Activated T-cell treated with anti-CD3 and anti-CD28 coated beads, Interleukin-2, amount 50 U/mL, for 72 hours (primary cell): ENCODE data around the gene RRBP1. TPM values are rescaled to one million over a fixed set of nuclear protein-coding genes. Genes with fewer than 3 reads are reported as not detected.

Experiments
- ATAC-seq, 2 donors: fragments of 150-1000 bp; cut with Tn5 transposase; replicated peaks in 1 of 2; 2 replicates each; pipeline ENCODE4 v1.10.0; 2021; ENCODE audit warnings: moderate library complexity in 2 of 2, mild to moderate bottlenecking in 1 of 2
- DNase-seq, 2 donors: peaks; one replicate each; pipeline ENCODE4 v3.0.0; 2021 to 2022; ENCODE audit warnings: mixed read lengths in 1 of 2
- H3K27ac Mint-ChIP-seq: one replicate; pipeline ENCODE4 v1.8.0; 2022; ENCODE audit warnings: mild to moderate bottlenecking, moderate library complexity, mixed read lengths
- H3K27me3 Mint-ChIP-seq: one replicate; pipeline ENCODE4 v1.8.0; 2022; ENCODE audit warnings: low read depth, mixed read lengths
- H3K36me3 Mint-ChIP-seq, 2 donors: one replicate each; pipeline ENCODE4 v1.8.0; 2022; ENCODE audit warnings: mixed read lengths in 2 of 2, mild to moderate bottlenecking in 1 of 2; ENCODE audit not compliant: insufficient read depth in 2 of 2
- H3K4me1 Mint-ChIP-seq: one replicate; pipeline ENCODE4 v1.8.0; 2022; ENCODE audit warnings: low read depth, mixed read lengths
- H3K4me3 Mint-ChIP-seq, 2 donors: one replicate each; pipeline ENCODE4 v1.8.0; 2022; ENCODE audit warnings: mild to moderate bottlenecking in 2 of 2, mixed read lengths in 2 of 2, moderate library complexity in 2 of 2
- H3K9me3 Mint-ChIP-seq, 2 donors: one replicate each; pipeline ENCODE4 v1.8.0; 2022; ENCODE audit warnings: mixed read lengths in 2 of 2
- total RNA-seq, 2 donors: library from RNA; stranded (reverse); gene quantifications; one replicate each; pipeline ENCODE4 v1.2.3, GENCODE V29; 2022

RRBP1 gene
- total RNA-seq, 2 donors from 2014 or later = 17.1 to 25.7 TPM

DNA sequence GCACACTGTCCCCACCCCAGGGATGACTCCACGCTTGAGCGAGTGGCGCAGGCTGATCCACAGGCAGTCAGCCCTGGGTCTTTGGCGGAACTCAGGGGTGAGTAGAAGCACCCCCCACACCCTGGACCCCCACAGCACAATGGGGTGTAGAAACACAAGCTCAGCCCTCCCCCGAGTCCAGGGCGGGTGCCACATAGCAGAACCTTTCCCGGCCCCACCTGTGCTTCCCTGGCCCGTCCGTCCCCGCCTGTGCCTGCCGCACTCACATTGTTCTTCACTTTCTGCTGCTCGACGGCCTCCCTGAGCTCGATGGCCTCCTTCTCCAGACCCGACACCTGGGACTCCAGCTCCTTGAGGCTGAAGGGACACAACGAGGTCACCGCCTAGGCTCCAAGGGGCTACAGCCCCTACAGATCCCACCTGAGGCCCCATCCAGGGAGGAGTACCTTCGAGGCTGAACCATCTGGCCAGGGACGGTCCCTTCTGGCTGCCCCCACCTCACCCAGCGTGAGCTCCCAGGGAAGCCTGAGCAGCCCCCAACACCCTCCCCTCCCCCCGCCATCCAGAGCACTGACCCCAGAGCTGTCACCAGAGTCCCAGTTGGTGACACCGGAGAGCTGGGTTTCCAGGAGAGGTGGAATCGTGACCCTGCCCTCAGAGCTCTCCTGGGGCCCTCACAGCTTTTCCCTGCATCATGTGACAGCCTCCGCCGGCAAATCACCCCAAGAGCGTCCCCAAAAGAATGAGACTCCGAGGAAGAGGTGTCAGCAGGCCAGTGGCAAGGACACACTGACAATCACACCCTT lies 56.6 kb downstream of the RRBP1 start:
- H3K27ac Mint-ChIP-seq = no peak overlapping the region
- H3K4me1 Mint-ChIP-seq = no peaks in the 10 kb centered on the region
- no peak for DNase-seq
- H3K27me3 Mint-ChIP-seq = no peaks in the 10 kb centered on the region
- H3K9me3 Mint-ChIP-seq = no peaks in the 10 kb centered on the region
- no peak overlapping the region for H3K4me3 Mint-ChIP-seq
- no peaks in the 10 kb centered on the region for H3K36me3 Mint-ChIP-seq
- ATAC-seq = no peak

- ATAC-seq = no peak
- Mint-ChIP-seq H3K27ac (no peak overlapping the region), H3K27me3 (no peaks in the 10 kb centered on the region), H3K36me3 (no peaks in the 10 kb centered on the region), H3K4me1 (no peaks in the 10 kb centered on the region), H3K9me3 (no peaks in the 10 kb centered on the region), H3K4me3 (no peak overlapping the region)
- no peak for DNase-seq
Measured at GRCh38 chr20:17624551-17625245, 57.3 kb downstream of the RRBP1 start.

DNA sequence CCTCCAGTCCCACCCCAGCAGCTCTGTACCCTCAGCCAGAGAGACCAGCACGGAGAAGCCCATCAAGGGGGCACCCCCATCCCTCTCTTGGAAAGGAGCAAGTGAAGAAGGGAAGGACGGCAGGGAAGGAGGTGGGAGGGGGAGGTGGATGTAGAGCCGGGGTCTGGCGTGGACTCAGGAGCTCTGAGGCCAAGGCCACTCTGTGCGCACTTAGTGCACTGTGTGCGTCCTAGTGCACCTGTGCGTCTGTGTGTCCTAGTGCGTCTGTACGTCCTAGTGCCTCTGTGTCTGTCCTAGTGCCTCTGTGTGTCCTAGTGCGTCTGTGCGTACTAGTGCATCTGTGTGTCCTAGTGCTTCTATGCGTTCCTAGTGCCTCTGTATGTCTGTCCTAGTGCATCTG lies 58.0 kb downstream of the RRBP1 start:
- H3K36me3 Mint-ChIP-seq = no peaks in the 10 kb centered on the region
- H3K27ac Mint-ChIP-seq = no peak overlapping the region
- no peaks in the 10 kb centered on the region for H3K9me3 Mint-ChIP-seq
- no peak overlapping the region for H3K4me3 Mint-ChIP-seq
- H3K27me3 Mint-ChIP-seq = no peaks in the 10 kb centered on the region
- no peaks in the 10 kb centered on the region for H3K4me1 Mint-ChIP-seq
- DNase-seq (no peak), ATAC-seq (no peak)

DNA sequence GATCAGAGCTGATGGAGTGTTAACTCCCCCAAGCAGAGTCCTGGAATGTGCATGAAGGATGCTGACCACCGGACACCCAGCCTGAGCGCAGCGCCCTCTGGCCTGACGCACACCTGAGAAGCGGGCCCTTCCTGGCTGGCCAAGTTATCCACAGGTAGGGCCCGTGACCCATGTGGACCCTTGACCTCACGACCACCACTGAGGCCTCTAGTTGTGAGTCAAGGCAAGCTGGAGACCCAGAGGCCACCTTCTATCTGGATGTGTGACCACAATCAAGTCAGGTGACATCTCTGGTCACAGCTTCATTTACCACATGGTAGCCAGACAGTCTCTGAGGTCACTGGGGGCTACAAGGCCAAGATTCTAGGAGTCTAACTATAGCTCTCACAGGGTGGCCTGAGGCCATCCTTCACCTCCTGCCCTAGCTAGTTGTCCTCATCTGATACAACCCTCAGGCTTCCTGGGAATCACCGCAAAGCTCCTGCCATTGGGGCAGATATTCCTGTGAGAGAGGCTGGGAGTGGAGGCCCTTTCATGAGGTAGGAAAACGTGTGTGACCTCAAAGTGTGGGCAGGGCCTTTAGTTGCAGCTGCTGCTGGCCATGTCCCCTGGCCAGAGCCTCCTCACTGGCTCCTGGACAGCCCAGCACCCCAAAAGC lies 59.1 kb downstream of the RRBP1 start:
- ATAC-seq = no peak
- H3K27me3 Mint-ChIP-seq = no peaks in the 10 kb centered on the region
- DNase-seq = no peak
- no peaks in the 10 kb centered on the region for H3K4me1 Mint-ChIP-seq
- no peaks in the 10 kb centered on the region for H3K9me3 Mint-ChIP-seq
- no peak overlapping the region for H3K27ac Mint-ChIP-seq
- no peaks in the 10 kb centered on the region for H3K36me3 Mint-ChIP-seq
- no peak overlapping the region for H3K4me3 Mint-ChIP-seq

DNA sequence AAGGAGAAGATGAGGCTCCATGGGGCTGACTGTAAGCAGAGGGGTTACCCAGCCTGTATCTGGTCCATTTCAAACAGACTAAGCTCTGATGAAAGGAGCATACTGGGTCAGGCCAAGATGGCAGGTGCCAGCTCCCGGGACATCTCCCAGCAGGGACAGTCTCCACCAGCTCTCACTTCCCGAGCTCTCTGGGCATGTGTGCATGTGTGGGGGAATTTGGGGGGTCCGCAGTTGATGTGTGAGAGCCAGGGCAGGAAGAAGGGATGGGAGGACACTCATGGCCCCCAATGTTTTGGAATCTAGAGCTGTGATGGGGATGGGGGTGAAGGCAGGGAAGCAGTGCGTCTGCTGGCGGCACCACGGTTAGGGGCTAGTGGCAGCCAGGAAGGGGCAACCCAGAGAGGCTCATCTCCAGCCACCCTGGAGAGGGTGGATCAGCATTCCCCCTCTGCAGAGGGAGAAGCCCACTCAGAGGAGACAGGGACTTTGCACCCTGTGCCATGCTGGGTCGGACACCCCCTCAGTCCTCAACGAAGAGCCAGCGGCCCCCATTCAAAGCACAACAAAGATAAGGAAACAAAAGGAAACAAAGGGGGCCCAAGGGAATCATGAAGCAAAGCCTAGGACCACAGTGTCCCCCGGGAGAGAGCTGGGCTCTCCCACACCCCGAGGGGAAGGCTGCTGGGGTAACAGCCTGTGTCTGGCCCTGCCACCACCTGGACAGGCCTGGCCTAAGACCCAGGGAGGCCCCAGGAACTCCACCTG lies 59.8 kb downstream of the RRBP1 start:
- Mint-ChIP-seq H3K4me3 (no peak overlapping the region), H3K9me3 (no peaks in the 10 kb centered on the region), H3K36me3 (no peaks in the 10 kb centered on the region), H3K27ac (no peak overlapping the region), H3K4me1 (no peaks in the 10 kb centered on the region), H3K27me3 (no peaks in the 10 kb centered on the region)
- no peak for DNase-seq
- ATAC-seq = no peak

DNA sequence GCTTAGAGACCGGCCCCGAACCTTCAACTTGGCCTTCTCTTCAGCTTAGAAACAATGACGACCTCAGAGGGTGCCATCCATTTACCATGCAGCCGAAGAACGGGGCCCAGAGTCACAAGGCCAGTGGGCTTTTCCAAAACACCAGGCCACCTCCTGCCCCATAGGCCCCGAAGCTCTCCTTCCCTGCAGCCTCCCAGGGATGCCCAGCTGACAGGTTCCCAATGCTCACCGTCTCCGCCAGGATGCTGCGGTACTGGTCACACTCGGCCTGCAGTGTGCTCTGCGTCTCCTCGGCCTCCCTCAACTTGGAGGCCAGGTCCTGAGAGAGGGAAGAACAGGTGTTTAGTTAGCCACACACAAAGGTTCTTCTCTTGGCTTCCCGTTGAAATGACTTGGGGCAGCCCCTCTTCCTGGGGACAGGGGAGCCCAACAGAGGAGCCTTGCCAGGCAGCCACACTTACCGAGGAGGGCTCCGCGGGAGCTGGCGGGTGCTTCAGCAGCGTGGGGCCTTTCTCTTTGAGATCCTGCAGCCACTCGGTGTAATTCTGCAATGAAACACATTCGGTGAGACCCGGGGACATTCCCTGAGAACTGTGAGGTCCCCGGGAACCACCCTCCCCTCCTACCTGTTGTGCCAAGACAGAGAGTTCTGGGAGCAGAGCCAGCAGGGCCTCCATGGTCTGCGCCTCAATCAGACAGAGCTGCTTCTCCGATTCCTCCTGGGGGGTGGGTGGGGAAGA lies 60.6 kb downstream of the RRBP1 start:
- Mint-ChIP-seq H3K27ac (no peak overlapping the region), H3K36me3 (no peaks in the 10 kb centered on the region), H3K4me3 (no peak overlapping the region), H3K27me3 (no peaks in the 10 kb centered on the region), H3K4me1 (no peaks in the 10 kb centered on the region), H3K9me3 (no peaks in the 10 kb centered on the region)
- DNase-seq = no peak
- ATAC-seq = no peak

DNA sequence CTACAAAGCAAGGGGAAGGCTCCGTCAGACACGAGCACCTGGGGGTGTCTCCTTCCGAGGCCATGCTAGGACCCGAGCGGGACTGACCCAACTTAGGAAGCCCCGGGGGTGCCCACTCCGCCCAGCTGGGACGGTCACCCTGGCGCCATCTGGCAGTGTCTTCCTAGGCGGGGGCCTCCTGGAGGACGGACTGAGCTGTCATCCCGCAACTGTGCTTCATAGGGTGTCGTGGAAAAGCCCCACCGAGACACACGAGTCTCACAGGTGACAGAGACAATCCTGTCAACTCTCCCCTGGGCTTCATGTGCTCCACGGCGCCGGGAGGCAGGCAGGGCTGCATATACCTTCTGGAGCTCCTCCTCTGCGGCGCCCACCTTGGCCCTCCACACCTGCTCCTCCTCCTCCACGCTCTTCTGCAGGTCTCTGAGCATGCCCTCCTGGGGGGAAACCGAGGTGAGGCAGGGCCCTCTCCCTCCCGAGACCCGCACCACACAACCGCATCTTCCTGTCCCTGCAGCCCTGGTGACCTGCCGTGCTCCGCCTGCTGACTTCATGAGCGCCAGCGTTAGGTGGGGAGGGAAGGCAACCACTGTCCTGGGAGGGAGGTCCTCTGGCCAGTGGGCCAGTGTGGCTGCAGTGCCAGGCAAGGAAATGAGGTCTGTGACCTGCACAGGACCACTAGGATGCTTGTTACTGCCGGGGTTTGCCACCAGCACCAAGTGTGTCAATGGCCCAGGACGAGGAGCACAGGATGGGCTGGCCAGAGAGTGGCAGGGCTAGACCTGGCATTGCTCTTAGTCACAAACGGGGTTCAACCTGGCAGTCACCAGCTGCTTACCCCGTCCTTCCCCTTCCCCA lies 61.4 kb downstream of the RRBP1 start:
- ATAC-seq (no peak), DNase-seq (no peak)
- Mint-ChIP-seq H3K4me3 (no peak overlapping the region), H3K4me1 (no peaks in the 10 kb centered on the region), H3K27ac (no peak overlapping the region), H3K9me3 (no peaks in the 10 kb centered on the region), H3K36me3 (no peaks in the 10 kb centered on the region), H3K27me3 (no peaks in the 10 kb centered on the region)

GRCh38 chr20:17619351-17620093 lies 62.5 kb downstream of the RRBP1 start:
- H3K4me1 Mint-ChIP-seq = no peaks in the 10 kb centered on the region

GRCh38 chr20:17618673-17619013 lies 63.4 kb downstream of the RRBP1 start:
- ATAC-seq (no peak), DNase-seq (no peak)
- H3K4me3 Mint-ChIP-seq = no peak overlapping the region
- H3K9me3 Mint-ChIP-seq = no peaks in the 10 kb centered on the region
- no peaks in the 10 kb centered on the region for H3K4me1 Mint-ChIP-seq
- H3K27me3 Mint-ChIP-seq = no peaks in the 10 kb centered on the region
- H3K36me3 Mint-ChIP-seq = no peaks in the 10 kb centered on the region
- H3K27ac Mint-ChIP-seq = no peak overlapping the region

More at GRCh38 chr20:17619351-17620093, 62.5 kb downstream of the RRBP1 start:
- H3K4me3 Mint-ChIP-seq = no peak overlapping the region
- no peaks in the 10 kb centered on the region for H3K27me3 Mint-ChIP-seq
- ATAC-seq (no peak), DNase-seq (no peak)
- H3K9me3 Mint-ChIP-seq = no peaks in the 10 kb centered on the region
- H3K36me3 Mint-ChIP-seq = no peaks in the 10 kb centered on the region
- H3K27ac Mint-ChIP-seq = no peak overlapping the region

DNA sequence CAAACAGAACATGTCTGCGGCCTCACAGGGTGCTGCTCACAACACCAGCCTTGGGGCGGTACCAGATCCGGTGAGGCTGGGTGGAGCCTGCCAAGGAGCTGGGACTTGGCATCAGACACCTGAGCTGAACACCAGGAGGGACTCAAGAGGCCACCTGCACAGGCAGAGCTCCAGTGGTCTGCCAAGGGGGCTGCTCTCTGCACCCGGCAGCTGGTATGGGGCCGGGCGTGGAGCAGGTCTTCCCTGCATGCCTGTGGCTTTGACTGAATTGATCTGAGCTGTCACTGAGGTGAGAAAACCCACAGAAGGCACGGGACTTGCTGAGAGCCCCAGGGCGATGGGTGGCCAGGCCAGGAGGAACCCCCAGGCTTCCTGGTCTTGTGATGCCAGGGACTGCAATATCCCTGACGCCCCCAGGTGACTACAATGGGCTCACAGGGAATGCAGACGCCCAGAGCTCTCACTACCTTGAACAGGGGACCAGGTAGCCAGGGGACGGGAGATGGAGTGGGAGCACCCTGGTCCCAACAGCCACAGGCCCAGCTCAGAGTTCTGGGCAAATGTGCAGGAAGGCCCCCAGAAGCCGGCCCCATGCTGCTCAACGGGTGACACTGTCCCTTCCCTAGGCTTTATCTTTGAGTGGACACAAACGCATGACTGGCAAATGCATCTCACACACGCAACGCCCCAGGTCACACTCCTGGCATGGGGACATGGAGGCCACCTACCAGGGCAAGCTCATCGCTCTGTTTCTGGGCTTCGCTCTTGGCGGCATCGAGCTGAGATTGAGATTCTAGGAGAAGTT lies 64.0 kb downstream of the RRBP1 start:
- H3K27ac Mint-ChIP-seq = no peak overlapping the region
- no peak for DNase-seq
- H3K27me3 Mint-ChIP-seq = no peaks in the 10 kb centered on the region
- no peaks in the 10 kb centered on the region for H3K4me1 Mint-ChIP-seq
- no peak for ATAC-seq
- no peaks in the 10 kb centered on the region for H3K9me3 Mint-ChIP-seq
- no peak overlapping the region for H3K4me3 Mint-ChIP-seq
- no peaks in the 10 kb centered on the region for H3K36me3 Mint-ChIP-seq
